HG03280 (cell line): ENCODE results near the gene LRPAP1.

ENCODE experiments used
- ATAC-seq: cut with Tn5 transposase; IDR thresholded peaks from one replicate; pipeline ENCODE4 v1.9.1; 2021; ENCODE audit warnings: mild to moderate bottlenecking, moderate library complexity; ENCODE audit not compliant: unreplicated experiment

LRPAP1 gene

GRCh38 chr4:3533423-3533820 is 1.2 kb upstream of the LRPAP1 start:
- ATAC-seq = no peak

GRCh38 chr4:3532751-3533422 is 665 bp upstream of the LRPAP1 start:
- ATAC-seq = peak; percentile 40

- ATAC-seq = no peak
These were observed 824 bp downstream of the LRPAP1 start for GRCh38 chr4:3531318-3531878.

- no peak for ATAC-seq
These were observed 1.5 kb downstream of the LRPAP1 start for GRCh38 chr4:3530663-3531254.

- ATAC-seq = no peak
These were observed 2.2 kb downstream of the LRPAP1 start for GRCh38 chr4:3530051-3530450.

- no peak for ATAC-seq
These were observed 2.9 kb downstream of the LRPAP1 start for GRCh38 chr4:3529363-3529762.

GRCh38 chr4:3527914-3528876 is 4.0 kb downstream of the LRPAP1 start:
- ATAC-seq = no peak

GRCh38 chr4:3527101-3527913 is 4.9 kb downstream of the LRPAP1 start:
- no peak for ATAC-seq

GRCh38 chr4:3526456-3526855 is 5.8 kb downstream of the LRPAP1 start:
- ATAC-seq = no peak

GRCh38 chr4:3525532-3526430 is 6.4 kb downstream of the LRPAP1 start:
- no peak for ATAC-seq

GRCh38 chr4:3524920-3525319 is 7.3 kb downstream of the LRPAP1 start:
- ATAC-seq = no peak

GRCh38 chr4:3524349-3524748 is 7.9 kb downstream of the LRPAP1 start:
- ATAC-seq = no peak

- no peak for ATAC-seq
These were observed 8.5 kb downstream of the LRPAP1 start for GRCh38 chr4:3523628-3524221.

GRCh38 chr4:3523146-3523627 is 9.0 kb downstream of the LRPAP1 start:
- ATAC-seq = no peak

- ATAC-seq = no peak
These were observed 9.6 kb downstream of the LRPAP1 start for GRCh38 chr4:3522651-3523050.

GRCh38 chr4:3522326-3522640 is 9.9 kb downstream of the LRPAP1 start:
- no peak for ATAC-seq

- ATAC-seq = no peak
These were observed 10.4 kb downstream of the LRPAP1 start for GRCh38 chr4:3521621-3522325.

- no peak for ATAC-seq
These were observed 11.2 kb downstream of the LRPAP1 start for GRCh38 chr4:3520796-3521600.
